HL-60/S4 treated with retinoic acid at 250 ng/mL for 4 days and 3 days (cell line): ENCODE data around the gene CXorf49.
"Not testable (repeated sequence)": the region's sequence is repeated elsewhere in the genome, so short reads cannot be mapped to it uniquely, and the experiment has no call there.

ENCODE experiments used
- in situ Hi-C: fragments of 300-500 bp; cut with MboI; formaldehyde crosslinking; loops from 2 replicates; pipeline ENCODE4 v1.7.0; 2022; ENCODE audit warnings: low sequenced_read_pairs

Gene CXorf49

DNA sequence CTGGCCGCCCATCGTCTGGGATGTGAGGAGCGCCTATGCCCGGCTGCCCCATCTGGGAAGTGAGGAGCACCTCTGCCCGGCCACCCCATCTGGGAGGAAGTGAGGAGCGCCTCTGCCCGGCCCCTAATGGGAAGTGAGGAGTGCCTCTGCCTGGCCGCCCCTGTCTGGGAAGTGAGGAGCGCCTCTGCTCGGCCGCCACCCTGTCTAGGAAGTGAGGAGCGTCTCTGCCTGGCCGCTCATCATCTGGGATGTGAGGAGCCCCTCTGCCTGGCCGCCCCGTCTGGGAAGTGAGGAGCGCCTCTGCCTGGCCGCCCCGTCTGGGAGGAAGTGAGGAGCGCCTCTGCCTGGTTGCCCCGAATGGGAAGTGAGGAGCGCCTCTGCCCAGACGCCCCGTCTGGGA lies 42.4 kb downstream of the CXorf49 start:
- in situ Hi-C loops: not testable (repeated sequence)

DNA sequence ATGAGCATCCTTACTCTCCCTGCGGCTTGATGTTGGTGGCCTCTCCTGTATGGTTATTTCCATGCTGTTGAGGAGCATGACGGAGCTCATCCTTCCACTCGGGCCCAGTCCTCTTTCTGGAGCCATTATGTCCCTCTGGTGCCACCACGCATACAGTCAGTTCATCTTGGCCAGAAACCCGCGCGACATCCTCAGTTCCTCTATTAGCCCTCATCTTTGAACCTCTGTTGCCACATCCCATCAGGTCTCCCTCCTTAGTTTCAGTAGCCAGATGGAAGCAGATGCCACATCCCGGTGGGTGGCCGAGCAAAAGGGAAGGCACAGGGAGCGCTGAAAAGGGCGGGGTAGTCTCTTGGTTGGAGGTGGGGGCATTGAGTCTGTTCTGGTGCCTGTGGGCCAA lies 46.1 kb downstream of the CXorf49 start:
- in situ Hi-C loops: no loop called here

DNA sequence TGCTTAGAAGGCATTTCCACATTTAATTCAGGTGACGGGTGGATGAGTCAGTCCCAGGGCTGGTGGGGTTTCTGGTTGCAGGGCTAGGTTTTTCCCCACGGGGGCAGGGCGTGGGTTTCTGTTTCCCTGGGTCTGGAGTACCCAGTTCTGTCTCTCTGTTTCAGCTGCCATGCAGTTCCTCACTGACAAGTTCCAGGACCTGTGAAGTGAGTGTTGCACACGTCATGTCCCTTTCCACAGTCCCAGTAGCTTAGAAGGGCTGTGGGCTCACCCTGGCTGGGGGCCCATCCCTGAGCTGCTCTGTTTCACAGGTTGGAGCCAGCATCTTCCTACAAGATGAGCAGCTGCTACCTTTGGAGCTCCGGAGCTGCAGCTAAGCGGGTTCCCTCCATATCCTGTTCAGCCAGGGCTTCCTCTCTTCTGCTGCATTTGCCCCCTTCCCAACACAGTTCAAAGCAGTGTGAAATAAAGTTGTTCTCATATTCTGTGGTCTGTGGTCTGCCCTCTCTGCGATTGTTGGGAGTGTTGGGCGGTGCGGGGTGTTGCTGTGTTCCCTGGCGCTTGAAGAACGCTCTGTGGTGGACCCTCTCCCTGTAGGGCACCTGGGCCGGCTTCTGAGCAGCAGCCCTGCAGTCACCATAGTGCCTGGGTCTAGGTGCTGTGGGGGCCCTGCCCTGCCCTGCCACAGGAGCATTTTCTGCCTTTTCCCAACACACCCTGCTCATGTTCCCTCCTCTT lies 46.9 kb downstream of the CXorf49 start:
- in situ Hi-C loops: no loop called here

DNA sequence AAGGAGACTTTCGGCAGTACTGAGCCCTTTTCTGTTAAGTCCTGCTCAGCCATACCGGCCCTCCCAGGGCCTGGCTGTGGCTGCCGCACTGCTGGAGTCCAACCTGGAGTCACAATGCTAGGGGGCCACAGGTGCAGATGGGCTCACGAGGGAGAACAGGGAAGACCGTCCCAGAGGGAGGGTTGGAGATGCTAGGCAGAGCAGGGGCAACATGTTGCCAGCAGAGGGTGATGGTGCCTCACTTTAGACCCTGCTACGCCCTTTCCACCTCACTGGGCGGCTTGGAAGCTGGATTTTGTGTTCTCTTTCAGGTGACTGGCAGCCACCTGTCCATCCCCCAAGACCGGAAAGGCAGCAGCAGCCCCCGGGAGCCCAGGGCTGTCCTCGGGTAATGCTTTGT lies 48.1 kb downstream of the CXorf49 start:
- in situ Hi-C loops: not testable (repeated sequence)

DNA sequence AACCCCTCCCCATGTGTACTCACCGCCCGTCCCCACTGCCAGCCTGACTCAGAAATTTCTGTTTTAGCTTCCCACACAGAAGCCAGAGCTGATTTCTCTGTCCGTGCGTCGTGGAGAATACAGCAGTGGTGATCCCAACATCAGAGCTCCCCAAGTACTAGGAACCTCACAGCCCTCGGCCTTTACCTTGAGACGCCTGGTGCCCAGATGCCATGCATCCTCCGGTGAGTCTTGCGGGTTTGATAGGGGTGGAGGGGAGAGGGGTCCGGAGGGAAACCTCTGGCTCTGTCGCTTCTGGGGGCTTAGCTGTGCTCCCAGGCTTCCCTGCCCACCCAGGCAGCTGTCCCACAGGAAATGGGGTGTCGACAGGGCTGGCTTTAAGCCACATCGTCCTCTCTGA lies 48.6 kb downstream of the CXorf49 start:
- in situ Hi-C loops: no loop called here

DNA sequence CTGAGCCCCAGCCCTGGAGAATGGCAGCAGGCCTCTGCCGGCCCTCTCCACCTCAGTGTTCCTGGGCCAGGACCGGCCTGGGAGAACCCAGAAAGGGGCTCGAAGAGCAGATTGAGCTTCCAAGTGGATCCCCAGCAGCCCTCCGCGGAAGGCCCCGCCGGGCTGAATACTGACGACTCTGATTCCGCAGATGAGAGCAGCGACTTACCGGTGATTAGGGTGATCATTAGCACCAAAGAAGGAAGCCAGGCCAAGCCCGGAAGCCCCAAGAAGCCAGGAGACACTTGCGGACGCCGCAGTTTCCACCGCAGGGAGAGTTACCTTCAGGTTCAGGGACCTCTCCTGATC lies 49.9 kb downstream of the CXorf49 start:
- in situ Hi-C loops: no loop called here

DNA sequence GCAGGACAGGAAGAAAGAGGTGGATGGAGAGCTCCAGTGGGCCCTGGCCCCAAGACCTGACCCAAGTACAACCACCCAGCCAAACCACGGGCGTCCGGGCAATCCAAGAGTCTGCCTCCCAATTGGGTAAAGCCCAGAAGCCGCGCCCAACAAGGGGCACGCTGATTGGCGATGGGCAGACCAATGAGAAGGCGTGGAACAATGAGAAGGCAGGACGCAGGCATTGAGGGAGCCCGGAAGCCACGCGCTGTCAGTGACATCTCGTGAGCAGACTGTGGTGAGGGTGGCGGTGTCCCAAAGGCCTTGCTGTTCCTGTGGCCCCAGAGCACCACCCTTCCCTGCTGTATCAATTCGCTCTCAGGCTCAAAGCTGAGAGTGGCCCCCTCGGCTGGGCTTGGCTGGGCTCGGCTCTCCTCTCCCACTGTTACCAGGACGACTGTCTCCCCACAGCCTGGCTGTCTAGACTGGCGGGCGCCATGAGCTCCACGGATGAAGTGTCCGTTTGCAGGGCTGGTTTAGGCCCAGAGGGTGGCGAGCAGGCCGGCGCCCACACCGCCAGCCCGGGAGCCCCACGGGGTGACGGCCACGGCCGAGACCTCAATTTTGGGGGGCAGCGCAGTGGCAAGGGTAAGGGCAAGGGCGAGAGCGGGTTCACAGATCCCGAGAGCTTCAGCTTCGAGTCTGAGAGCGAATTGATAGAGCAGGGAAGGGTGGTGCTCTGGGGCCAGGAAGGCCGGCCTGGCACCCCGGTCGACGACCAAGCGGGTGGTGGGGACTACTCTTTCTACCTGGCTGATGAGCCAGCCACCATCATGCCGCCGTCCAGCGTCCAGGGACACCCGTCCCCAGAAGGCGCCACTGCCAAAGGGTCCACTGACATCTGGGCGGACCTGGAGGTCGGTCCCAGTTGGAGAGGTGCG lies 50.5 kb downstream of the CXorf49 start, which contains the start of gene LOC101059915:
Gene LOC101059915 (plus strand): TSS at position 219 of the 920 bp plus-strand sequence.
- in situ Hi-C loops: no loop called here

DNA sequence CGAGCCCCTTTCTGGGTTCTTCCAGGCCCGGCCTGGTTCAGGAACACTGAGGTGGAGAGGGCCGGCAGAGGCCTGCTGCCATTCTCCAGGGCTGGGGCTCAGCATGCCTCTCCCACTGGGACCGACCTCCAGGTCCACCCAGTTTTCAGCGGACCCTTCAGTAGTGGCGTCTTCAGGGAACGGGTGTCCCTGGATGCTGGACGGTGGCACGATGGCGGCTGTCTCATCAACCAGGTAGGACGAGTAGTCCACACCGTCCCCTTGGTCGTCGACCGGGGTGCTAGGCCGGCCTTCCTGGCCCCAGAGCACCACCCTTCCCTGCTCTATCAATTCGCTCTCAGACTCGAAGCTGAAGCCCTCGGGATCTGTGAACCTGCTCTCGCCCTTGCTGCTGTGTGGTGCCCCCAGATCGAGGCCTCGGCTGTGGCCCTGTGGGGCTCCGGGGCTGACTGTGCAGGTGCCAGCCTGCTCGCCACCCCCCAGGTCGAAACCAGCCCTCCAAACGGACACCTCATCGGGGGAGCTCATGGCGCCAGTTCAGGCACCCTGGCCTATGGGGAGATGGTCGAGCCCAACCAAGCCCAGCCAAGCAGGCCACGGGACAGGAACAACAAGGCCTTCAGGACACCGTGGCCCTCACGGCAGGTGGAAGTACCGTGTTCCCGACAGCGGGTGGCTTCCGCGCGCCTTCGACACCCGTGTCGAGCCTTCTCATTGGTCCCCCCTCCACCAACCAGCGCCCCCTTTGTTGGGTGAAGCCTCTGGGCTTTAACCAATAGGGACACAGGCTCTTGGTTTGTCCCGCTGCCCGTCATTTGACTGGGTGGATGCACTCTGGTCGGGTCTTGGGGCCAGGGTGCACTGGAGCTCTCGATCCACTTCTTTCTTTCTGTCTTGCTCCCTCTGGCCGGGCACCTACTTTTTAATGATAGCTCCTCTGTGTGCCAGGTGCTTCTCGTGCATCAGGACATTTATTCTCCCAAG lies 51.6 kb downstream of the CXorf49 start:
- in situ Hi-C loops: no loop called here

DNA sequence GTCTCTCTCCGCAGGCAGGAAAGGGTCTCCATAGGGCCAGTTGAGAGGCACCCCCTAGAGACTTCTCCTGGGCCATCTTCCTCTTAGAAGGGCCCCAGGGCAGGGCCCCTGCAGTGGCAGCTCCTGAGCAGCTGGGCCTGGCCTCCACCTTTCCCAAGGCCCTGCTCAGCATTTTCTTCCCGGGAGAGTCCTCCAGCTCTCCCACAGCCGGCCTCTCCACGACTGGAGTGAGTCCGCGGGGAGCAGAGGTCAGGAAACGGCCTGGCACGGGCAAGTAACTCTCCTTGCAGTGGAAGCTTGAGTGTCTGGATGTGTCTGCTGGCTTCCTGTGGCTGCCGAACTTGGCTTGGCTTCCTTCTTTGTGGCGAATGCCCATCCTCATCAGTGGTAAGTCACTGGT lies 52.3 kb downstream of the CXorf49 start:
- in situ Hi-C loops: no loop called here

DNA sequence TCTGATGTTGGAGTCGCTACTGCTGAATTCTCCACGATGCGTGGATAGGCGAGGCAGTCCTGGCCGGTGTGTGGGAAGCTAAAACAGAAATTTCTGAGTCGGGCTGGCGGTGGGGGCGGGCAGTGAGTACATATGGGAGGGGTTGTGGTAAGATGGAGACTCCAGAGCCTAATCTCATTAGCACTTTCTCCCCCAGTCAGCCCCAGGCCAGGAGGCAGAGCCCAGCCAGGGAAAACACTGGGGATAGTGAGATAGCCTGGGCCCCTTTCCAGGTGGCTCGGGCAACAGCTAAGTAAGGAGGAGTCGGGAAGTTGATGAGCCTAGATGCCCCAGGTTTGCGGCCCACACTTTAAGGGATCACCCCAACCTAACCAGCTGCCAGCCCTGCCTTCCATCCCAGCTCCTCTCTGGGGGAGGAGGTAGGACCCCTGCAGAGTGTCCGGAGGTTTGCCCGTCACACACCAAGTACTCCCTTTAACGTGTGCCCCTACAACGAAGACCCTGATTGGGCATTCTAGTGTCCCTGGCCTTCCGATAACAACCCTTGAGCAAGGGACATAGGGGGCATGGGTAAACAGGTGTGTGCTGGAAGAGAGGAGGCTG lies 53.1 kb downstream of the CXorf49 start:
- in situ Hi-C loops: no loop called here
